Upper lobe of left lung (tissue), 6 donors: ENCODE data around the gene LY6G6F. TPM values are rescaled to one million over a fixed set of nuclear protein-coding genes. Genes with fewer than 3 reads are reported as not detected.
A peak's percentile ranks its signal among the peaks of the same experiment; 100 is the strongest.

Experiments
- ATAC-seq, 2 donors: fragments of 200-7000 bp; cut with Tn5 transposase; one replicate each; pipeline ENCODE4 v1.9.1; 2022; ENCODE audit warnings: mild to moderate bottlenecking in 2 of 2, moderate library complexity in 2 of 2; ENCODE audit not compliant: low FRiP score in 2 of 2
- DNase-seq, 2 donors: peaks; one replicate each; pipeline ENCODE4 v3.0.0-alpha.2; 2019 to 2020
- H3K27ac ChIP-seq, 4 donors: fragments of 200-600 bp; sonication (generic); one replicate each; pipeline ENCODE4 v1.5.1; 2016 to 2019
- H3K27me3 ChIP-seq, 4 donors: fragments of 200-600 bp; sonication (generic); one replicate each; pipeline ENCODE4 v1.5.1; 2017 to 2019
- H3K36me3 ChIP-seq, 4 donors: fragments of 200-600 bp; sonication (generic); one replicate each; pipeline ENCODE4 v1.5.1; 2016 to 2019
- H3K4me1 ChIP-seq, 4 donors: fragments of 200-600 bp; sonication (generic); one replicate each; pipeline ENCODE4 v1.5.1; 2018 to 2019
- H3K4me3 ChIP-seq, 4 donors: fragments of 200-600 bp; sonication (generic); one replicate each; pipeline ENCODE4 v1.5.1; 2017 to 2019; ENCODE audit warnings: mild to moderate bottlenecking in 2 of 4, moderate library complexity in 1 of 4
- H3K9me3 ChIP-seq, 4 donors: fragments of 200-600 bp; sonication (generic); one replicate each; pipeline ENCODE4 v1.5.1; 2018 to 2019
- EP300 ChIP-seq, 4 donors: sonication (generic); formaldehyde crosslinking; IDR thresholded peaks; one replicate each; pipeline ENCODE4 v1.5.1; 2017; ENCODE audit warnings: antibody characterized with exemption in 4 of 4, control low read depth in 2 of 4
- POLR2A ChIP-seq, 4 donors: fragments of 450-650 bp; IDR thresholded peaks; one replicate each; pipeline ENCODE4 v1.5.1; 2016 to 2017; ENCODE audit warnings: antibody characterized with exemption in 4 of 4, mild to moderate bottlenecking in 2 of 4
- POLR2AphosphoS5 ChIP-seq, 2 donors: sonication (generic); formaldehyde crosslinking; IDR thresholded peaks; one replicate each; pipeline ENCODE4 v1.5.1; 2017; ENCODE audit warnings: antibody characterized with exemption in 2 of 2
- WGBS, 2 donors: methylation state at CpG; one replicate each; pipeline ENCODE4 v1.1.5; 2017 to 2018; 5-methylcytosine and 5-hydroxymethylcytosine counted together
- total RNA-seq, 6 donors: library from RNA; depleted of rRNA in 4 of 6; stranded (reverse); fragments of >200 nt in 4 of 6; gene quantifications; one replicate each; pipeline versions ENCODE4 v1.1.0 to v1.2.1, GENCODE V29; 2016 to 2021
- TF ChIP-seq, protein P1 (sequence below), 6 experiments: fragments of 450-650 bp in 4 of 6; fragments of 200-600 bp in 2 of 6; sonication (generic) in 2 of 6; IDR thresholded peaks; one replicate each; pipeline ENCODE4 v1.5.1; 2016 to 2019; ENCODE audit warnings: antibody characterized with exemption in 6 of 6
- donor health status: DM: no; HTN: no; CAD: no; lungs with moderate emphysema.
- donor health status: DM: no; HTN: yes; CAD: no; lungs with severe emphysema.

LY6G6F gene
- total RNA-seq, 6 donors from 2014 or later = 0.63 to 9.4 (median 1.7) TPM

DNA sequence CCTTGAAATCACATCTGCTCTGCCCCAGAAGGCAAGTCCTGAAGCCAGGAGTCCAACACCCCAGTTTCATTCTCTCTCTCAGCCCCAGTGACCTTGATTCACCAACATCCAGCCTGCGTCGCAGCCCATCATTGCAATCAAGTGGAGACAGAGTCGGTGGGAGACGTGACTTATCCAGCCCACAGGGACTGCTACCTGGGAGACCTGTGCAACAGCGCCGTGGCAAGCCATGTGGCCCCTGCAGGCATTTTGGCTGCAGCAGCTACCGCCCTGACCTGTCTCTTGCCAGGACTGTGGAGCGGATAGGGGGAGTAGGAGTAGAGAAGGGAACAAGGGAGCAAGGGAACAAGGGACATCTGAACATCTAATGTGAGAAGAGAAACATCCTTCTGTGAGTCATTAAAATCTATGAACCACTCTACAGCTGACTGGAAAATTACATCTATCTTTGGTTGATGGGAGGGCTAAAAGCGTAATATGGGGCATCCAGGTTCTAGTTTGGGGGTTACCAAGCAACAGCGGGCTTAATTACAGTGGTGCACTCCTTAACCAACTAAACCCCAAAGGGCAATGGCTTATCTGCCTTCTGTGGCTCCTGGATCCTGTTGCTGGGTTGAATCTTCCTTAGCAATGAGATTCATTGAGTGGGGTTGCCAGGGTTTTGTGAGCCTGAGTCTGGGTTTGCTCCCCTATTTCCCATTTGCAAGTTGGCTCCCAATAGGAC is 11.0 kb downstream of the LY6G6F start:
- peaks cover 0 to 13% (median 2%) of the 10 kb centered on the region in 4 donors for H3K4me1 ChIP-seq
- H3K4me3 ChIP-seq = no peak overlapping the region
- H3K27me3 ChIP-seq = no peaks in the 10 kb centered on the region
- peak overlapping the region in 1 of 4 donors; percentile 30 for H3K27ac ChIP-seq
- WGBS, 2 donors = 61 to 79% methylated on average over 10 of the region's 10 CpGs
- no peaks in the 10 kb centered on the region for H3K9me3 ChIP-seq
- no peak for ATAC-seq
- DNase-seq = peak in 1 of 2 donors; percentile 39
- H3K36me3 ChIP-seq = no peaks in the 10 kb centered on the region
- TF ChIP-seq POLR2A (IDR thresholded peaks at IDR 0.05) (no peak), POLR2AphosphoS5 (IDR thresholded peaks at IDR 0.05) (no peak), EP300 (IDR thresholded peaks at IDR 0.05) (no peak)
- TF ChIP-seq, protein P1, sequence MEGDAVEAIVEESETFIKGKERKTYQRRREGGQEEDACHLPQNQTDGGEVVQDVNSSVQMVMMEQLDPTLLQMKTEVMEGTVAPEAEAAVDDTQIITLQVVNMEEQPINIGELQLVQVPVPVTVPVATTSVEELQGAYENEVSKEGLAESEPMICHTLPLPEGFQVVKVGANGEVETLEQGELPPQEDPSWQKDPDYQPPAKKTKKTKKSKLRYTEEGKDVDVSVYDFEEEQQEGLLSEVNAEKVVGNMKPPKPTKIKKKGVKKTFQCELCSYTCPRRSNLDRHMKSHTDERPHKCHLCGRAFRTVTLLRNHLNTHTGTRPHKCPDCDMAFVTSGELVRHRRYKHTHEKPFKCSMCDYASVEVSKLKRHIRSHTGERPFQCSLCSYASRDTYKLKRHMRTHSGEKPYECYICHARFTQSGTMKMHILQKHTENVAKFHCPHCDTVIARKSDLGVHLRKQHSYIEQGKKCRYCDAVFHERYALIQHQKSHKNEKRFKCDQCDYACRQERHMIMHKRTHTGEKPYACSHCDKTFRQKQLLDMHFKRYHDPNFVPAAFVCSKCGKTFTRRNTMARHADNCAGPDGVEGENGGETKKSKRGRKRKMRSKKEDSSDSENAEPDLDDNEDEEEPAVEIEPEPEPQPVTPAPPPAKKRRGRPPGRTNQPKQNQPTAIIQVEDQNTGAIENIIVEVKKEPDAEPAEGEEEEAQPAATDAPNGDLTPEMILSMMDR (IDR thresholded peaks at IDR 0.05) = no peak

GRCh38 chr6:31718265-31718664 is 11.6 kb downstream of the LY6G6F start:
- H3K36me3 ChIP-seq = no peaks in the 10 kb centered on the region
- DNase-seq (peak in 1 of 2 donors; percentile 65), ATAC-seq (no peak)
- peak overlapping the region in 1 of 4 donors; percentile 65 for H3K27ac ChIP-seq
- no peaks in the 10 kb centered on the region for H3K27me3 ChIP-seq
- WGBS, 2 donors = 58 to 74% methylated on average over 1 of the region's 1 CpG
- H3K4me1 ChIP-seq = peaks cover 0 to 13% (median 2%) of the 10 kb centered on the region in 4 donors
- no peak overlapping the region for H3K4me3 ChIP-seq
- H3K9me3 ChIP-seq = no peaks in the 10 kb centered on the region
- TF ChIP-seq POLR2A (IDR thresholded peaks at IDR 0.05) (no peak), POLR2AphosphoS5 (IDR thresholded peaks at IDR 0.05) (peak in 1 of 2 donors; percentile 21), EP300 (IDR thresholded peaks at IDR 0.05) (peak in 1 of 4 donors; percentile 9)
- TF ChIP-seq, protein P1 (IDR thresholded peaks at IDR 0.05) = no peak

DNA sequence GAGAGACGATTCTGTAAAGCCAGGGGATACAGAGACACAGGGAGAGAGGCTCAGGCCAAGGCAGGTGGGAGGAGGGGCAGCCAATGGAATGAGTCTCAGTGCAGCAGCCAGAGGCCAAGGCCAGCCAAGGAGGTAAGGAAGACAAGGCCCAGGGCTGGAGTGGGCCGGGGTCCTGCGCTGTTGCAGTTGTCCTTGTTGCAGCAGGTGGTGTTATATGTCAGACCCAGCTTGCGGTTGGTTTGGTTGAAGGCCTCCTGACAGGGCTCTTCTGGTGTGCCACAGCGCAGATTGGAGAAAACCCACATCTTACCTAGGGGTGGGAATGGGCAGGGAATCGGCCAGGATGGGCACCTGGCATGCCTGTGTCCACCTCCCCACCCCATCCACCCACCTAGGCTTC is 12.3 kb downstream of the LY6G6F start:
- no peaks in the 10 kb centered on the region for H3K36me3 ChIP-seq
- no peaks in the 10 kb centered on the region for H3K27me3 ChIP-seq
- no peak overlapping the region for H3K4me3 ChIP-seq
- ATAC-seq (no peak), DNase-seq (peak in 1 of 2 donors; percentile 34)
- H3K27ac ChIP-seq = peak overlapping the region in 2 of 4 donors; percentile 35 to 65
- no peaks in the 10 kb centered on the region for H3K9me3 ChIP-seq
- no peak for TF ChIP-seq POLR2A (IDR thresholded peaks at IDR 0.05)
- 80 to 88% methylated on average over 6 of the region's 6 CpGs for WGBS, 2 donors
- peaks cover 0 to 13% (median 2%) of the 10 kb centered on the region in 4 donors for H3K4me1 ChIP-seq

DNA sequence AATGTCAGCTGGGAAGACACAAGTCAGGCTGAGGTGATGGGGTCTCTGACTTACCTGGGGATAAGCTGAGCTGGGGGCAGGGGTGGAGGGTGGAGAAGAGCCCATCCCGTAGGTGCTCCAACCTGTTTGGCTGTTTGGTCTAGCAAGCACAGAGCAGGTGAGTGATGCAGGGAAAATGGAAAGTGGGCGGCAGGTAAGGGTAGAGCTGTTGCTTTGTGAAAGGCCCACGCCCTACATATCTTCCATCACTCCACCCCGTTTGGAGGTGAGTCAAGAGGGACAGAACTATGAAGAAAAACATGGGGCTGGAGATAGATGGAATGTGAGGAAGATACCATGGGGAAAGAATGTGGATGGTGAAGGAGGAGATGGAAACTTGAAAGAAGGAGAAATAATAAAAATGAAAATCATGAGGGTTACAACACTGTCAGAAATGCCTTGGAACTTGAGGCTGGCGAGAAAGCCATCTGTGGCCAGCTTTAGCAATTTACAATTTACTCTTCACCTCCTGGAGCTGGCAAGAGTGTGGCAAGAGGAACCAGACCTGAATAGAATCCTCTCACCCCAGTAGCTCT is 13.6 kb downstream of the LY6G6F start:
- TF ChIP-seq, protein P1 (IDR thresholded peaks at IDR 0.05) = no peak
- no peak for TF ChIP-seq POLR2A (IDR thresholded peaks at IDR 0.05)
- H3K27me3 ChIP-seq = no peaks in the 10 kb centered on the region
- H3K4me3 ChIP-seq = no peak overlapping the region
- H3K4me1 ChIP-seq = peaks cover 0 to 13% (median 3%) of the 10 kb centered on the region in 4 donors
- 69 to 80% methylated on average over 5 of the region's 5 CpGs for WGBS, 2 donors
- no peaks in the 10 kb centered on the region for H3K9me3 ChIP-seq
- no peak overlapping the region for H3K27ac ChIP-seq
- ATAC-seq (no peak), DNase-seq (no peak)
- no peaks in the 10 kb centered on the region for H3K36me3 ChIP-seq

- Histone ChIP-seq H3K27me3 (no peaks in the 10 kb centered on the region), H3K4me3 (no peak within 1 kb of the TSS), H3K9me3 (no peaks in the 10 kb centered on the region), H3K36me3 (peaks cover 0 to 7% (median 0%) of the 10 kb centered on the region in 4 donors), H3K4me1 (peaks cover 8 to 19% (median 11%) of the 10 kb centered on the region in 4 donors), H3K27ac (no peak within 1 kb of the TSS)
- ATAC-seq (no peak), DNase-seq (no peak)
- TF ChIP-seq EP300 (IDR thresholded peaks at IDR 0.05) (no peak), POLR2AphosphoS5 (IDR thresholded peaks at IDR 0.05) (no peak)
- TF ChIP-seq, protein P1 (IDR thresholded peaks at IDR 0.05) = no peak
- WGBS, 2 donors = 87 to 90% methylated on average over 4 of the region's 4 CpGs
Measured at GRCh38 chr6:31721351-31722020, 14.8 kb downstream of the LY6G6F start, which contains the start of gene LY6G6C. Gene LY6G6C, minus strand, starts transcription at chr6:31721746. Its CDS starts 67 bp downstream, at chr6:31721679.
